Measurements from ENCODE around the gene RFFL.
A peak's percentile ranks its signal among the peaks of the same experiment; 100 is the strongest.
"Not testable (repeated sequence)": the region's sequence is repeated elsewhere in the genome, so short reads cannot be mapped to it uniquely, and the experiment has no call there.

RFFL gene

GRCh38 chr17:35006345-35006744 is 57.2 kb downstream of the RFFL start:
- no peak for DNase-seq (ENCODE audit: low read depth in 2 of 2)

GRCh38 chr17:35003778-35004177 is 59.7 kb downstream of the RFFL start:
- no peak for DNase-seq (ENCODE audit: low read depth in 2 of 2)

- DNase-seq (ENCODE audit: low read depth in 2 of 2) = no peak
Measured at GRCh38 chr17:35002876-35003551, 60.5 kb downstream of the RFFL start.

GRCh38 chr17:35001549-35001948 is 62.0 kb downstream of the RFFL start:
- DNase-seq (ENCODE audit: low read depth in 2 of 2) = no peak

GRCh38 chr17:35000965-35001364 is 62.5 kb downstream of the RFFL start:
- DNase-seq (ENCODE audit: low read depth in 2 of 2) = not testable (repeated sequence)

GRCh38 chr17:34999456-34999855 is 64.1 kb downstream of the RFFL start:
- DNase-seq (ENCODE audit: low read depth in 2 of 2) = no peak

- peak in 1 of 2 experiments; percentile 35 for DNase-seq (ENCODE audit: low read depth in 2 of 2)
Measured at GRCh38 chr17:34998205-34998604, 65.3 kb downstream of the RFFL start.

- DNase-seq (ENCODE audit: low read depth in 2 of 2) = peak; percentile 73
Measured at GRCh38 chr17:34997355-34997862, 66.1 kb downstream of the RFFL start.

GRCh38 chr17:34996422-34997285 is 66.9 kb downstream of the RFFL start:
- DNase-seq (ENCODE audit: low read depth in 2 of 2) = no peak

- DNase-seq (ENCODE audit: low read depth in 2 of 2) = no peak
Measured at GRCh38 chr17:34993031-34993430, 70.5 kb downstream of the RFFL start.

GRCh38 chr17:34991606-34992005 is 71.9 kb downstream of the RFFL start:
- DNase-seq (ENCODE audit: low read depth in 2 of 2) = no peak

GRCh38 chr17:34990921-34991365 is 72.6 kb downstream of the RFFL start:
- DNase-seq (ENCODE audit: low read depth in 2 of 2) = no peak

- DNase-seq (ENCODE audit: low read depth in 2 of 2) = no peak
Measured at GRCh38 chr17:34989473-34989872, 74.0 kb downstream of the RFFL start.

- no peak for DNase-seq (ENCODE audit: low read depth in 2 of 2)
Measured at GRCh38 chr17:34988644-34989043, 74.9 kb downstream of the RFFL start.

GRCh38 chr17:34987232-34987631 is 76.3 kb downstream of the RFFL start:
- no peak for DNase-seq (ENCODE audit: low read depth in 2 of 2)

GRCh38 chr17:34981538-34982241 is 81.8 kb downstream of the RFFL start:
- DNase-seq (ENCODE audit: low read depth in 2 of 2) = peak in 1 of 2 experiments; percentile 15

GRCh38 chr17:34980681-34981537 is 82.6 kb downstream of the RFFL start:
- DNase-seq (ENCODE audit: low read depth in 2 of 2) = peak; percentile 62 to 69

GRCh38 chr17:34980353-34980680 is 83.2 kb downstream of the RFFL start, which contains the start of gene LIG3:
TSS of gene LIG3 (plus strand) at chr17:34980512. CDS start at chr17:34983006, 2,494 bp downstream.
- DNase-seq (ENCODE audit: low read depth in 2 of 2) = peak; percentile 85 to 86

- DNase-seq (ENCODE audit: low read depth in 2 of 2) = no peak
Measured at GRCh38 chr17:34979650-34980352, 83.7 kb downstream of the RFFL start.

- no peak for DNase-seq (ENCODE audit: low read depth in 2 of 2)
Measured at GRCh38 chr17:34979153-34979552, 84.4 kb downstream of the RFFL start.

Data from fibroblast of skin of left quadriceps (primary cell).